ENCODE measurements around the gene THRB.

The THRB gene

DNA sequence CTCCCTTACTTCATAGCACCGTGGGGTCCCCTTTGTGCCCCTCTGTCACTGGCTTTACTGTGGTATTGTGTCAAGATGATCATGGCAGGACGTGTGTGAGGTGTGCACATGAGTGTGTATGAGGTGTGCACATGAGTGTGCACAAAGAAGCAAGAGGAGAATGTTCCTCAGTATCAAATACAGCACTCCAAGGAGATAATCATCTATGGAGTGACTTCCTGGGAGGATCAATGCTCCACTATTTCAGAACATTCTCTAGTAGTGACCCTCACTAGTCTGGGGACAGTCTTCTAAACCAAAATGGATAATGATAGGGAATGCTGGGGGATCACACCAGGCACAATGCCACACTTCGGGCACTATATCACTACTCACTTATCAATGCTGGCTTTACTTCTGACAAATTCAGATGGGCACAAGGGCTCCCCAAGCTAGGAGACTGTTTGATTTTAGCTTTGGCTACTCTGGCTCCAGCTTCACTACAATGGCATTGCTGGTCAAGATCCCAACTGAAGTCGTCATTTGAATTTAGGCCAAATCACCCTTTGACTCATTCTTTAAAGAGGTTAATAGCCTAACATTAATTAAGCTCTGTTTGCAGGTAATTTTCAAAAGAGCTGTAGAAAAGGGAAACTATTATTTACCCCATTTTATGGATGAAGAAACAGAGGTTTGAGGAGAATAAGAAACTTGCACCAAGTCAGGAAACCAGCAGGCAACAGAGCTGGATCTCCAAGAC, 124.1 kb downstream of the THRB start:
- Histone ChIP-seq H3K4me1 (ENCODE audit: insufficient read depth, low read length) (no peaks in the 10 kb centered on the region; the same call in 1 of the 2 replicates), H3K9me3 (ENCODE audit: control insufficient read depth, insufficient read depth, low read length) (no peaks in the 10 kb centered on the region), H3K36me3 (ENCODE audit: insufficient read depth, low read length) (no peaks in the 10 kb centered on the region), H3K9ac (ENCODE audit: low read depth, low read length) (no peak overlapping the region)

DNA sequence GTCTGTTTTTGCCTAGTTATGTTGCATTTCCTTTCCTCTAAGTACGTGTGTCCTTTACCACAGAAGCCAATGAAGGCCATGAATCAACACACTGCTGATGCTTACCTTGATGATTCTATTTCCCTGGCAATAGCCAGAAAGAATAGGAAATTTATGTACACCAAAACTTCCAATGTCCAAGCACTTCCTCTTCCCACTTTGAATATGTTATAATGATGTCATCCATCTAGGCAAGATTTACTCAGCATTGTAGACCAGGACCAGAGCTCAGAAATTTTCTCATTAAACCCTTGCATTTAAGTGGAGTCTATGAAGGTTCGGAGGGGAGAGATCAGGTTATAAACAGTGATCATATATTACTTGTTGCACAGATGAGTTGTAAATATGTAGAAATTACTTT, 126.0 kb downstream of the THRB start:
- Histone ChIP-seq H3K9me3 (ENCODE audit: control insufficient read depth, insufficient read depth, low read length) (no peaks in the 10 kb centered on the region), H3K4me1 (ENCODE audit: insufficient read depth, low read length) (peaks cover 4% of the 10 kb centered on the region), H3K36me3 (ENCODE audit: insufficient read depth, low read length) (no peaks in the 10 kb centered on the region), H3K9ac (ENCODE audit: low read depth, low read length) (no peak overlapping the region)

DNA sequence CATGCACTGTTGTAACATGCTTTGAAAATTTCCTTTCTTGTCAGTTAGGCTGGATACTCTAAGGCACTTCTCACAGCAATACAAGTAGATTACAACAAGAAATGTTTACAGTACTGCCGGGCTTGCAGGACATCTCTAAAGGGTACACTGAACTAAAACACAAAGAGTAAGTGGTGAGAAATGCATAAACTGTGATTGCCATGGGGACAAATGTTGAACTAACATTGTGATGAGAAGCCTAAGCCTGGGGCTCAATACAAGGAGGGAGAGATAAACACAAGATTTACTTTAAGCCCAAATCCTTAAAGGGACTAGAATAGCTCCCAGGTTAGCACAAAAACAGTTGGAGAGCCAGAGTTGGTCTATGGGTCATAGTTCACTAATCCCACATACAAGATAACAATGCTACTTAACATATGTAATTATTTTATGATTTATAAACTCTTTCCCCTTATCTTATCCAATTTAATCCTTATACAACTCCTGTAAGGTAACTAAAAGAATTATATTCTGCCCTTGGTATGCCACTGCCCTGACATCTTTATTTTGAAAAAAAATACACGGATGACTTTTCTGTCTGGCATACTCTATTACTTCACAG, 126.9 kb downstream of the THRB start:
- Histone ChIP-seq H3K9me3 (ENCODE audit: control insufficient read depth, insufficient read depth, low read length) (no peaks in the 10 kb centered on the region), H3K4me1 (ENCODE audit: insufficient read depth, low read length) (peaks cover 4% of the 10 kb centered on the region; the same call in 1 of the 2 replicates), H3K36me3 (ENCODE audit: insufficient read depth, low read length) (no peaks in the 10 kb centered on the region), H3K9ac (ENCODE audit: low read depth, low read length) (no peak overlapping the region)

DNA sequence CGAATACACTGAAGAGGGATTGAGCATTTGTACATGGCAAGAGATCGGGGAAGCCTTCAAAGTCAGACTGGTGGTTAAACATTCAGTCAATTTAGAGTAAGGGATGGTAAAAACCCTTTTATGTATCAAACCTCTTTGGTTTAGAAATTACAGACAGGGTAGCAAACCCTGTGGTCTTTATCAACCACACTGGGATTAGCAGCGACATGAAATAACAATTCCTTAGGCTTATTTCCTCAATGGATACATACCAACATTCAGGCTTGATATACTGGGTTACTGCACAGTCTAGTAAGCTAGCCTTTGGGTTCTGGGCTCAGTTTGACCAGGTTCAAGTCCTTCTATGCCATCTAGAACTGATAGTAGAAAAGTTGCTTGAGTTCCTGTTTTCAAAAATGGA, 127.4 kb downstream of the THRB start:
- no peak overlapping the region for H3K9ac ChIP-seq (ENCODE audit: low read depth, low read length)
- peaks cover 4% of the 10 kb centered on the region; the same call in 1 of the 2 replicates for H3K4me1 ChIP-seq (ENCODE audit: insufficient read depth, low read length)
- H3K9me3 ChIP-seq (ENCODE audit: control insufficient read depth, insufficient read depth, low read length) = no peaks in the 10 kb centered on the region
- no peaks in the 10 kb centered on the region for H3K36me3 ChIP-seq (ENCODE audit: insufficient read depth, low read length)

DNA sequence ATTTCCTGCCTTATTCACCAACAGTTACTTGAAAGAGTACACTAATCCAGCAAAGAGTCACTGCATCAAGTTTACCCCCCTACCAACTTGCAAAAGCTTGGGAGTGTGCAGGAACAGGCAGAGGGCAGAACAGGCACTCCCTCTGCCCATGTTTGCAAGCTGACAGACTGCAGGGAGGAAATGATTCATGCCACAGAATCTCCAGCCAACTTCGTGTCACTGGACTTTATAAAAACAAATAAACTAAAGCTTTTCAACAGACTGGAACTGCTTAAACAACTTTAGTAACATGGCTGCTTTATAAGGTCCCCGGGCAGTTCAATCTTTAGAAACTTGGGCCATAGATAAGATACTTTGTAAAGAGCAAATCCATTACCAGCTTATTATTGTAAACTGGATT, 129.5 kb downstream of the THRB start:
- Histone ChIP-seq H3K9me3 (ENCODE audit: control insufficient read depth, insufficient read depth, low read length) (no peaks in the 10 kb centered on the region), H3K4me1 (ENCODE audit: insufficient read depth, low read length) (peaks cover 6% of the 10 kb centered on the region), H3K9ac (ENCODE audit: low read depth, low read length) (no peak overlapping the region), H3K36me3 (ENCODE audit: insufficient read depth, low read length) (no peaks in the 10 kb centered on the region)

DNA sequence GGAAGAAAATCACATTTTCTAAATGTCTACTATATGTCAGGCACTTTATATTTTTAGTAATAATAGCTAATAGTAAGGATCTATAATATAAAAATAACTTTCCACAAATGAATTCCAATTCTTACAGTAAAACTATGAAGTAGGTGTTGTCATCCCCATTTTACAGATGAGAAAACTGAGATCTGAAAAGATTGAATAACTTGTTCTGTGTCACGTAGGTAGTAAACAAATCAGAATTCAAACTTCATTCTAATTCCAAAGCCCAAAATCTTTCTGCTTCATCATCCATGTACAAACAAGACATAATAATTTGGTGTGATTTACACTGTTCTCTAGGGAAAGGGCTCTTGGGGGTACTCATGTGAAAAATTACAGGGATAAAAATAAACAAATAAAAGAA, 130.3 kb downstream of the THRB start:
- Histone ChIP-seq H3K4me1 (ENCODE audit: insufficient read depth, low read length) (peaks cover 13% of the 10 kb centered on the region), H3K9ac (ENCODE audit: low read depth, low read length) (no peak overlapping the region), H3K36me3 (ENCODE audit: insufficient read depth, low read length) (no peaks in the 10 kb centered on the region), H3K9me3 (ENCODE audit: control insufficient read depth, insufficient read depth, low read length) (no peaks in the 10 kb centered on the region)

DNA sequence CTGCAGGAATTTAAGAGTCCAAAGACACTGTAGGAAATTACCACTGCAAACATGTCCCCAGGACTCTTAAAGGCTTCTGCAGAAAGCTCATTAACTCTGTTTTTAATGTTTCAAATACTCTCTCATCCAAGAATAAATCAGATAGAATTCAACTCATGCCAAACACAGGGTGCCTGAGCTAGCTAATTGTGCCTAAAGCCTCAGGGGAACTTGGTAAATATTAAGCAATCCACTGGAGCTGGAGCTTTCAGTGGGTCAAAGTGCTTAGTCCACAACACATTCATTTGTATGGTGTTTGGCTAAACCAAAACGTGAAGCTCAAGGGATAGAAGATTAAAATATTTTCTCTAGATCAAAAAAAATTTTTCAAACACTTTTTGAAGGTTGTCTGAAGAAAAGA, 131.4 kb downstream of the THRB start:
- H3K9me3 ChIP-seq (ENCODE audit: control insufficient read depth, insufficient read depth, low read length) = no peaks in the 10 kb centered on the region
- no peaks in the 10 kb centered on the region for H3K36me3 ChIP-seq (ENCODE audit: insufficient read depth, low read length)
- H3K4me1 ChIP-seq (ENCODE audit: insufficient read depth, low read length) = peaks cover 13% of the 10 kb centered on the region
- H3K9ac ChIP-seq (ENCODE audit: low read depth, low read length) = no peak overlapping the region

DNA sequence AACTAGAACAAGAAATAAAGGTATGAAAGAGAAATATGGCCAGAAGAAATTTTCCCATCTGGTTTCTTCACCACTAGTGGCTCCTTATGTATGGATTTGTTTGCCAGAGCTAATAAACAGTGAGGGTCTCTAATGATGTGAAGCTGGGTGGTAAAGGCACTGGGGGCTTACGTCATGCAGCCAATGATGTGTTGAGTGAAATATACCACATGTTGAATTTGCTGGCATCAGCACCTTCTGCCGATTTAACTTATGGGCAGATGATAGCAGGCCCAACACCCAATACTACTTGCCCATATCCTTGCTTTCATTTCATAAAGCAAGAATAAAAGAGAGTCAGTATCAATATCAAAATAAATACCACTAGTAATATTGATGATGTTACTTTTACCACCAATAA, 133.0 kb downstream of the THRB start:
- H3K4me1 ChIP-seq (ENCODE audit: insufficient read depth, low read length) = peaks cover 13% of the 10 kb centered on the region
- no peaks in the 10 kb centered on the region for H3K36me3 ChIP-seq (ENCODE audit: insufficient read depth, low read length)
- no peaks in the 10 kb centered on the region for H3K9me3 ChIP-seq (ENCODE audit: control insufficient read depth, insufficient read depth, low read length)
- H3K9ac ChIP-seq (ENCODE audit: low read depth, low read length) = no peak overlapping the region

DNA sequence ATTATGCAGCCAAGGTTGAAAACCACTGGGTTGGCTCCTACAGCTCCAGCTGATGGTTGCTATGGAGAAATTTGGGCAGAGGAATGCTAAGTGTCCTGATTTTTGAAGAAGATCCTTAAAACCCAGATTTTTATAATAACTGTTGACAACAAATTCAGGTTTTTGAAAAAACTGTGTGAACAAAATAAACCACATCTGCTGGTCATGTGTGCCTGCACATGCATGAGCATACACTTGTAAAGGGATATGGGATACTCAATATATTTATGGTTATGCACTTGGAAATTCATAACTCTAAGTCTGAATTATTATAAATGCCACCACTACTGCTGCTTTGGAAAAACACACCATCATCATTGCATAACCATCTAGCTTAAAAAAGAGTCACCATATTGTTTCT, 133.7 kb downstream of the THRB start:
- Histone ChIP-seq H3K4me1 (ENCODE audit: insufficient read depth, low read length) (peaks cover 13% of the 10 kb centered on the region), H3K36me3 (ENCODE audit: insufficient read depth, low read length) (no peaks in the 10 kb centered on the region), H3K9me3 (ENCODE audit: control insufficient read depth, insufficient read depth, low read length) (no peaks in the 10 kb centered on the region), H3K9ac (ENCODE audit: low read depth, low read length) (no peak overlapping the region)

DNA sequence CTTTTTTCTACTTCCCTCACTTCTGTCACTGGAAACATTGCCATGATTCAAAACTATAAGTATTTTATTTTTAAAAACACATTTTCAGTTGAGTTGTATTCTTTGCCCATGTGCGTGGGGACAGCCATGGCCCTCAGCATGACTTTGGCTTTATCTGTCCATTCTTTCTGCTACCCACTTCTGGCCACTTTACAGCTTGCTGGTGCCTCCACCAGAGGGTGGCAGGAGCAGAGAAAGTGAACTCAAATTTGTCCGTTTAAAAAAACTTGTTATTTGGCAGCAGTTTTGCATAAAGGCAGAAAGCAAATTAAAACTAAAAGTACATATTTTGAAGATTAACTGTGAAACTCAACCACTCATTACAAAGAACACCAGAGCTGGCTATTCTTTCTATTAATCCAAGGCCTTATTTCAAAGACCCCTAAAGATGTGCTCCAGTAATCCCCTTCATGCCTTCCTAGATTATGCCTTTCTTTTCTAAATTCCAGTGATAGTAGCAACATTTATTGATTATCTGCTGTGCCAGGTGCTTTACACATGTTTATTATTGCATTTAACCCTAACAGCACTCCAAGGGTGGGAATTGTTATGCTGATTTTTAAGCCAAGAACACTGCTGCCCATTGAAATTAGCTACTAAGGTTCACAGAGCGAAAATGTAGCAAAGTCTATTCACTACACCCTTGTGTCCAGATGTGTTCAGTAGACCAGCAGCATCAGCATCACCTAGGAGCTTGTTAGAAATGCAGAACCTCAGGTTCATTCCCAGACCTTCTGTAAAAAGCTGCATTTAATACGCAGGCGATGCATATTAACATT, 134.8 kb downstream of the THRB start:
- H3K9me3 ChIP-seq (ENCODE audit: control insufficient read depth, insufficient read depth, low read length) = no peaks in the 10 kb centered on the region
- no peaks in the 10 kb centered on the region for H3K36me3 ChIP-seq (ENCODE audit: insufficient read depth, low read length)
- no peak overlapping the region for H3K9ac ChIP-seq (ENCODE audit: low read depth, low read length)
- peaks cover 8% of the 10 kb centered on the region for H3K4me1 ChIP-seq (ENCODE audit: insufficient read depth, low read length)

DNA sequence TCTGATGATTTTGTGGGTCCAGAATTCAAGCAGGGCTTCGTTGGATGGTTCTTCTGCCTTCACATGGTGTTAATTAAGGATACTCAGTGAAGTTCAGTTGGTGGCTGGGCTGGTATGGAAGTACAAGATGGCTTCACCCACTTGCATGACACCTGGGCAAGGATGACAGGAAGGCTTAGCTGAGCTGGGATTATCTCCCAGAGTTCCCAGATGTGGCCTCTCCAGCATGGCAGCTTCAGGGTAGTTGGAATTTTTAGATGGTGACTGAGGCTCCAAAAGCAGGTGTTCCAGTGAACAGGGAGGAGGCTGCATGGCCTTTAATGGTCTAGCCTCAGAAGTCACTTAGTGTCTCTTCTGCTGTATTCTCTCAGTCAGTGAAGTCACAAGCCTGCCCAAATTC, 135.5 kb downstream of the THRB start:
- Histone ChIP-seq H3K4me1 (ENCODE audit: insufficient read depth, low read length) (peaks cover 8% of the 10 kb centered on the region), H3K9ac (ENCODE audit: low read depth, low read length) (no peak overlapping the region), H3K9me3 (ENCODE audit: control insufficient read depth, insufficient read depth, low read length) (no peaks in the 10 kb centered on the region), H3K36me3 (ENCODE audit: insufficient read depth, low read length) (no peaks in the 10 kb centered on the region)

DNA sequence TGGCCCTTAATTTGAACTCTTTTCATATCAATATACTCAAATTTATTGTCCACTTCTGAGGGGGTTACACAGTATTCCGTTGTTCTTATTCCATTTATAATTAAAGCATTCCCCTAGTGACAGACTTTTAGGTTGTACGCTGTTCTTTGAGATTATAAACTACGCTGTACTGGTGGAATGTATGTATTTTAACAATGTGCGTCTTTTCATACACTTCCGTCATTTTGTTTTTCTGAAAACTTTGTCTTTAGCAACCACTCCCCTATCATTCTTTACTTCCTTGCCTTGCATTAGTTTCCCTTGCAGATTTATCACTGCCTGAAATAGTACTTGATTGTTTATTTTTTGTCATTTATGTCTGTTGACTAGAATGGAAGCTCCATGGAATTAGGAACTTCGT, 137.0 kb downstream of the THRB start:
- Histone ChIP-seq H3K9me3 (ENCODE audit: control insufficient read depth, insufficient read depth, low read length) (no peaks in the 10 kb centered on the region), H3K36me3 (ENCODE audit: insufficient read depth, low read length) (no peaks in the 10 kb centered on the region), H3K9ac (ENCODE audit: low read depth, low read length) (no peak overlapping the region), H3K4me1 (ENCODE audit: insufficient read depth, low read length) (peaks cover 8% of the 10 kb centered on the region)

DNA sequence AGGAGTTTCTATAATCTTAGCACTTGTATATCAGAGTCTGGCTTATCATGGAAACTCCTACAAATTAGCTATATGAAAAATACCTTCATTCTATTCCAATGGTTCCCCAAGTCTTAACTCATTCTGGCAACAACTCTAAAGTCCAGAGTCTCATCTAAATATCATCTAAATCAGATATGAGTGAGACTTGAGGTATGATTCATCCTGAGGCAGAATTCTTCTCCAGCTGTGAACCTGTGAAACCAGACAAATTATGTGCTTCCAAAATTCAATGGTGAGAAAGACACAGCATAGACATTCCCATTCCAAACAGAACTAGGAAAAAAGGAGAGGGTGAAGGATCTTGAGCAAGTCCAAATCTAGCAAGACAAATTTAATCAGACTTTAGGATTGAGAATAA, 138.8 kb downstream of the THRB start:
- Histone ChIP-seq H3K4me1 (ENCODE audit: insufficient read depth, low read length) (peaks cover 8% of the 10 kb centered on the region), H3K9me3 (ENCODE audit: control insufficient read depth, insufficient read depth, low read length) (no peaks in the 10 kb centered on the region), H3K9ac (ENCODE audit: low read depth, low read length) (no peak overlapping the region), H3K36me3 (ENCODE audit: insufficient read depth, low read length) (no peaks in the 10 kb centered on the region)

DNA sequence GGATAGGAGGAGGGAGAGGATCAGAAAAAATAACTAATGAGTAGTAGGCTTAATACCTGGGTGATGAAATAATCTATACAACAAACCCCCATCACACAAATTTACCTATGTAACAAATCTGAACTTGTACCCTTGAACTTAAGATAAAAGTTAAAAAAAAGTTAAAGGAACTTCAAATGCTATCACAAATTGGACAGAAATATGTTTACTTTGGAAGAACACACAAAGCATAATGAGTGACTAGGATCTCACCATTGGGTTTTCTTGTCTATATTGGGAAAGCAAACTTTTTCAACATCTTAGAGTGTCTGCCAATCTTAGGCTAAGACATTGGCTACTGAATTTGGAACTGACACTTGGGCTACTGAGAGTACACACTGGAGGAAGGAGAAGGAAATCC, 140.4 kb downstream of the THRB start:
- Histone ChIP-seq H3K9me3 (ENCODE audit: control insufficient read depth, insufficient read depth, low read length) (no peaks in the 10 kb centered on the region), H3K36me3 (ENCODE audit: insufficient read depth, low read length) (no peaks in the 10 kb centered on the region), H3K9ac (ENCODE audit: low read depth, low read length) (no peak overlapping the region), H3K4me1 (ENCODE audit: insufficient read depth, low read length) (no peaks in the 10 kb centered on the region)
